HG02943 (cell line): Measurements from ENCODE around the gene MEPE.
"Not testable (repeated sequence)": the region's sequence is repeated elsewhere in the genome, so short reads cannot be mapped to it uniquely, and the experiment has no call there.

Source experiments
- ATAC-seq: cut with Tn5 transposase; IDR thresholded peaks from one replicate; pipeline ENCODE4 v1.9.1; 2021; ENCODE audit warnings: mild to moderate bottlenecking, low read depth, moderate library complexity; ENCODE audit not compliant: unreplicated experiment

Gene MEPE

DNA sequence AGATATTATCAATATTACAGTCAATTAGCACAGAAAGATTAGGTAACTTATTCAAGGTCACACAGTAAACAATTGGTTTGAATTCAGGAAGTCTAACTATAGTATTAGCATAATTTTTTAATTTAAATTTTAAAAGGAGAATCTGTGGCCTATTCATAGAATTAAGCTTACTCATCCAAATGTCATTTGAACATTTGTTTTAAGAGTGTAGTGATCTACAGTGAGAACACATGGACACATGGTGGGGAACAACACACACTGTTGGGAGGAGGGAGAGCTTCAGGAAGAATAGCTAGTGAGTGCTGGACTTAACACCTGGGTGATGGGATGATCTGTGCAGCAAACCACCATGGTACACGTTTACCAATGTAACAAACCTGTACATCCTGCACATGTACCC is 48.3 kb downstream of the MEPE start:
- ATAC-seq, result no peak

- no peak for ATAC-seq
These were observed 49.6 kb downstream of the MEPE start for GRCh38 chr4:87882321-87882720.

- ATAC-seq, result no peak
These were observed 50.1 kb downstream of the MEPE start for GRCh38 chr4:87882861-87883260.

DNA sequence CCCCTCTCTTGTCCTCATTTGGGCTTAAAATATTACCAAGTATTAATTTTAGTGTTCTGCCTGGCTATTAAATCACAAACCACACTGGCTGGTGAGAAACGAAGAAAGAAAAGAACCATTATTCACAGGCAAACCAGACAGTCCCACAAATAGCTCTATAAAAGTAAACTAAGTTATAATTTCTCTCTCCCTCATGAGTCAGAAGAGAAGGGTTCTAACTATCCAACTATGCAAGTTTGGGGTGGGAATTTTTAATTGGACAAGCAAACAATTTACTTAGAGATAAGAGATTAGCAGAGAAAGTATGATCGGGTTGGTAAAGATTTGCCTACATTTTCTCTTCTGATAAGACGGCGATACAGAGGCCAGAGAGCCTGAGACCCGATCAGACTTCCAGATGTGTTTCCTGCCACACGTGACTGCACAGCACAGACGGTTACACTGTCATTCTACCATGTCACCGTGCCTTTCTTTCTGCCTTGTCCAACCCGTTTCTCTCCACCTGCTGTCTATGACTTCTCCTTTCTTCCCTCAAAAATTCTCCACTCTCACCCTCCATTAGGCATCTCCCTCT is 52.3 kb downstream of the MEPE start:
- no peak for ATAC-seq

- ATAC-seq, result no peak
These were observed 53.3 kb downstream of the MEPE start for GRCh38 chr4:87886083-87886482.

- not testable (repeated sequence) for ATAC-seq
These were observed 58.0 kb downstream of the MEPE start for GRCh38 chr4:87890753-87891152.

GRCh38 chr4:87895964-87896621 is 63.3 kb downstream of the MEPE start:
- no peak for ATAC-seq
